ENCODE data around the gene KYAT1.

KYAT1 gene

GRCh38 chr9:128906741-128907140, 25.0 kb upstream of the KYAT1 start:
- no peak for DNase-seq

- no peak for DNase-seq
Observed at GRCh38 chr9:128905964-128906363, 24.2 kb upstream of the KYAT1 start.

DNA sequence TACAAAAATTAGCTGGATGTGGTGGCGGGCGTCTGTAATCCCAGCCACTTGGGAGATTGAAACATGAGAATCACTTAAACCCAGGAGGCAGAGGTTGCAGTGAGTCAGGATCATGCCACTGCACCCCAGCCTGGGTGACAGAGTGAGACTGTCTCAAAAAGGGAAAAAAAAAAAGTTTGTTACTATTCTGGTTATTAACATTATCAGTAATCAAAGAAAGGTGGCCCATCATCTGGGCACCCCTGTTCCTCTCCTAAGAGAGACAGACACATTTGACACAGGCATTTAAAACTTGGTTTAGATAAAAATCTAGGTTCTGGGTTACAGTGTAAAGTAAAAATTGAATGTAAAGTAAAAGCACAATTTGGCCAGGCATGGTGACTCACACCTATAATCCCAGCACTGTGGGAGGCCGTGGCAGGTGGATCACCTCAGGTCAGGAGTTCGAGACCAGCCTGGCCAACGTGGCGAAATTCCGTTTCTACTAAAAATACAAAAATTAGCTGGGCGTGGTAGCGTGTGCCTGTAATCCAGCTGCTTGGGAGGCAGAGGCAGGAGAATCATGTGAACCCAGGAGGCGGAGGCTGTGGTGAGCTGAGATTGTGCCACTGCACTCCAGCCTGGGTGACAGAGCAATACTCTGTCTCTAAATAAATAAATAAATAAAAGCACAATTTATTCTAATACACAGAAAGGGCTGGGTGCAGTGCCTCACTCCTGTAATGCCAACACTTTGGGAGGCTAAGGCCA, 22.3 kb upstream of the KYAT1 start:
- DNase-seq = no peak

DNA sequence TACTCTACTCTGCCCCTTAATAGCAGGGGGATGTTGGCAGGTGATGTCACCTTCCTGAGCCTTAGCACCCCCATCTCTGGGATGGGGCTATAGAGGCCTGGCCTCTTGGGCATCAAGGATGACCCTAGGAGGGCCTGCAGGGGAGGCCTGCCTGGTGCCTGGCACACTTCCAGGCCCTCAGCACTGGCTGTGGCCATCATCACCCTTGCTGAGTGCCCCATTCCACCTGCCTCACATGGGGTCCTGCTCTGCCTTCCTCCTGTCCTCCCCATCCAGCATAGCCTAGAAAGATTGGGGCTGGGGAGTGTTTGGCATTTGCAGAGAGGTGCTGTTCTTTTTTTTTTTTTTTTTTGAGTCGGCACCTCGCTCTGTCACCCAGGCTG, 21.3 kb upstream of the KYAT1 start:
- no peak for DNase-seq

DNA sequence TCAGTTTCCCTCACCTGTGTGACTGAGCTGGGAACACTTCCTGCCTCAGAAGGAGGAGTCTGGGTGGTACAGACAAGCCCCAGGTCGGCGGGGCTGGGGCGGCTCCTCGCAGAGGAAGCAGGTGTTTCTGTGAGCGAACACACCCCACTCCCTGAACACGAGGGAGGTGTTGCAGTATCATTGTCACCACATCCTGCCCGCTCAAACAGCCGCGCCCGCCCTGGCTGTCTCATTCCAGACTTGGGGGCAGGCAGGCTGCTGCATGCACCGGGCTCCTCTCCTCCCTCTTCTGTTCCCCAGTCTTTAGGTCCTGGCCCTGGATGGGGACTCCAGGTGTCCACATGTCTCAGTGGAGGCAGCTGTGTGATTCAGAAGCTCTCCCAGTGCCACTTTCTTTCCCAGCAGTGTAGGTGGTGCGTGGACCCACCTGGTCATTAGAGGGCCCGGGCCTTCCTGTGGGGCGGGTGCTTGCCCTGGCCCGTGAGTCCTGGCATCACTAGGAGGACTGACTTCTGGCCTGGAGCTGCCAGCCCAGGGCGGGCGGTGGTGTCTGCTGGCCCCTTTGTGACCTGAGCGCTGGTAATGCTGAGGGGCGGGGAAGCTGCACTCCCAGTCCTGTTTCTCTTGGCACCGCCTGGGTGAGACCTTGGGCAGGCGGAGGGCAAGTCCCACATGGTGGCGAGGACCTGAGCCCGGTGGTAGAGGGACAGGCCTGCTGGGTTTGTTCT, 20.8 kb upstream of the KYAT1 start:
- no peak for DNase-seq

DNA sequence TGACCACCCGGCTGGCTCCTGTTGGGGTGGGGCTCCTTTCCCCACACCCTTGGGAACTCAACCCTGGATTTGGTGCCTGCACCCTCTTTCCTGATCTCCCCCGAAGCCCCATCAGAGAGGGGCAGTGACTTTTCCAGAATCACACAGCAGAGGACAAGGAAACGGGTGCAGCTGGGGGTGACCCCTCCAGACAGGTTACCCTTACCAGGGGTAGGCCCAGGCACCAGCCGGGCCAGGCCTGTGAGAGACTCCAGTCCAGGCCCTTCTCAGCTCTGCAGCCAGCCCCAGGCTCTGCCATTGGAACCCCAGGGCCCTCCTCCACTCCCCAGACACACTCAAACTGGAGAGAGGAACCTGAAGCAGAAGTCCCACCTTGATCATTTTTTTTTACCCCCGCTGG, 20.1 kb upstream of the KYAT1 start:
- DNase-seq = no peak

DNA sequence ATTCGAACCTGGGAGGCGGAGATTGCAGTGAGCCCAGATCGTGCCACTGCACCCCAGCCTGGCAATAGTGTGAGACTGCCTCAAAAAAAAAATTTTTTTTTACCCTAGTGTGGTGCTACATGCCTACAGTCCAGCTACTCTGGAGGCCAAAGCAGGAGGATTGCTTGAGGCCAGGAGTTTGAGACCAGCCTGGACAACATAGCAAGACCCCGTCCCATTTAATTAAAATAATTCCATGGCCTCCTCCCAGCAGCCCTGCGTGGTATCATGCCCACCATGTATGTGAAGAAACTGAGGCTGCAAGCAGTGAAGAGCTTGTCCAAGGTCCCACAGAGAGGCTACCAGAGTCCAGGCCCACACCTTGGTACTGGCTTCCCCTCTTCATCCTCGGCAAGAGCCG, 19.6 kb upstream of the KYAT1 start:
- no peak for DNase-seq

DNA sequence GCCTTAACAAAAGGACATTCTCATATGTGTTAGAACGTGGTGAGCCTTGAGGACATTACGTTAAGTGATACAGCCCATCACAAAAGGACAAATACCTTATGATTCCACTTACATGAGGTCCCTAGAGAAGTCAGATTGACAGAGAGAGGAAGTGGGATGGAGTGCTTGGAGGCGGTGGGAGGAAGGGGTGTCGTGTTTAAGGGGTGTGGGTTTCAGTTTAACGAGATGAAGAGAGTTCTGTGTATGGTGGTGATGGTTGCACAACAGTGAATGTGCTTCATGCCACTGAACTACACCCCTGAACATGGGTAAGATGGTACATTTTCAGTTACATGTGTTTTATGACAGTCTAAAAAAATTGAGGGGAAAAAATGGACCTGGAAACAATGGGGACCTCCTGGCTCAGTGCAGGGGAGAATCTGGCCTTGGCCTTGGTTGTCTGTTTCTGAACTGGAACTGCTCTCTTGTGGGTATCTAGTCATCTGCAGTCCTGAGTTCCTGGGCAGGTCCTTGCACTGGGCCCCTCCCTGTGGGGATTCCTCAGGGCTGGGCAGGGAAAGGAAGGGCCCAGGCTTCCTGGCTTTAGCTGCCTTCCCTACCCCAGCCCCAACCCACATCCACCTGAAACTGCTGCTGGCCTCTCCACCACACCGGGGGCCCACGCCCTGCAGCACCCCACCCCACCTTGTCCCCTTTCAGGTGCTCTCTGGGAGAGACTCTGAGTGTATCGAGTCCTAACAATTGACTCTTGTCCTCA, 18.0 kb upstream of the KYAT1 start:
- DNase-seq = no peak

DNA sequence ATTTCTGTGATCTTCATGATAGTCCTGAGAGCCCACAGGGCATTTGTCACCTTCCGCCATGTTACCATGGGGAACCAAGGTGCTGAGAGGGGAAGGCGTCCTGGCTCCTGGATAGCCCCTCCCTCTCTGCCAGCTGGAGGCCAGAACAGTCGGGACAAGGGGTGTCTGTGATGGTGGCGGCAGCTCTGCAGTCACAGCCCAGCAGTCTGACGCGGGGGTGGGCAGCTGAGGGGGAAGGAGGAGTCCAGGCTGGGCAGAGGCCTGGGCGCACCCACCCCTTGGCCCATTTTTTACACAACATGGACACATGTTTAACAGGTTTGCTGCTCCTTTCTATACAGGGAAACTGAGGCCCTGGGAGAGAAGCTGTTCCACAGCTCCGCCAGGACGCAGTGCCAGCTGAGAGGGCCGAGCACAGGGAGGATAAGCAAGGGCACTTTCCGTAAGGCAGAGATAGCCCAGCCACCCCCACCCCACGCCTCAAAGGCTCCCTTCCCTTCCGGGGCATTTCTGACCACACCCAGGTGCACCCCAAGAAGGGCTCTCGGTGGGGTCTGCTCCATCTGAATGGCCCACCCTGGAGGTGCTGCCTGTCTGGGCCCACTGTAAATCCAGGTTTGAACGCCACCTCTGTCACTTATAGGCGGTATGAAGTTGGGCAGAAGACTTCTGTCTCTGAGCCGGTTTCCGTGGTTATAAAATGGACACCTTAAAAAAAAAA, 17.3 kb upstream of the KYAT1 start:
- DNase-seq = no peak

- no peak for DNase-seq
Observed at GRCh38 chr9:128898382-128898781, 16.6 kb upstream of the KYAT1 start.

- peak; percentile 33 for DNase-seq
Observed at GRCh38 chr9:128895556-128895955, 13.8 kb upstream of the KYAT1 start.

DNA sequence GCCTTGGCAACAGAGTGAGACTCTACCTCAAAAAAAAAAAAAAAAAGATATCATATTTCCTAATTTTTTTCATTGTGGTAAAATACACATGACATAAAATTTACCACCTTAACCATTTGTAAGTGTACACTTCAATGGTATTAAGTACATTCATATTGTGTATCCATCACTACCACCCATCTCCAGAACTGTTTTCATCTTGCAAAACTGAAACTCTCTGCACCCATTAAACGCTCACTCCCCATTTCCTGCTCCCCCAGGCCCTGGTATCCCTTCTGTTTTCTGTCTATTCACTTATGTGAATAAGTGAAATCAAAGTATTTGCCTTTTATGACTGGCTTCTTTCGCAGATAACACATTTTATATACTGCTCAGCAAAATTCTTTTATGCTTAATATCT, 13.0 kb upstream of the KYAT1 start:
- DNase-seq = no peak

DNA sequence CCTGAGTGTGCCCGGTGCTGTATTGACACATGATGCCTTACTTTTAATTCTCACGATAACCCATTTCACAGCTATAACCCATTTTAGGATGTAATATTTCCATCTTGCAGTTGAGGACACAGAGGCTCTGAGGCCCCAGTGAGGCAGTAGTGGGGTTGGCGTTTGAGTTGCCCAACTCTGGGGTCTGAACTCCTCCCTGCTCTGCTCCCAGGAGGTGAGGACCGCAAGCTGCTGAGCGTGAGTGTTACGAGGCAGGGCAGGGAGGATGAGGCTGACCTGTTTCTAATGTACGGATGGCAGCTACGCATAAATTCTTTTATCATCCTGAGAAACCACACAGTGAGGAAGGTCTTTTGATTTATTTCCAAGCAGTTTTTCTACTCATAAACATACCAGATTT, 11.6 kb upstream of the KYAT1 start:
- DNase-seq = no peak

- DNase-seq = no peak
Observed at GRCh38 chr9:128892221-128892921, 10.6 kb upstream of the KYAT1 start.

- DNase-seq = no peak
Observed at GRCh38 chr9:128891321-128892220, 9.8 kb upstream of the KYAT1 start.

GRCh38 chr9:128887914-128888350, 6.2 kb upstream of the KYAT1 start:
- no peak for DNase-seq

DNA sequence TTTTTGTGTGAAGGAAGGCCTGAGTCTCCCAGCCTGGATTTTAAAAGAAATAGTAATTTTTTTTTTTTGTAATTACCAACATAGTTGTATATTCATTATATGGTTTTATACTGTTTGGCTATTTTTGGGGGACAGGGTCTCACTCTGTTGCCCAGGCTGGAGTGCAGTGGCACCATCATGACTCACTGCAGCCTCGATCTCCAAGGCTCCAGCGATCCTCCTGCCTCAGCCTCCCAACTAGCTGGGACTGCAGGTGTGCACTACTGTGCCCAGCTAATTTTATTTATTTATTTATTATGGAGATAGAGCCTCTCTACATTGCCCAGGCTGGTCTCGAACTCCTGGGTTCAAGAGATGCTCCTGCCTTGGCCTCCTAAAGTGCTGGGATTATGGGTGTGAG, 5.3 kb upstream of the KYAT1 start:
- DNase-seq = no peak

DNA sequence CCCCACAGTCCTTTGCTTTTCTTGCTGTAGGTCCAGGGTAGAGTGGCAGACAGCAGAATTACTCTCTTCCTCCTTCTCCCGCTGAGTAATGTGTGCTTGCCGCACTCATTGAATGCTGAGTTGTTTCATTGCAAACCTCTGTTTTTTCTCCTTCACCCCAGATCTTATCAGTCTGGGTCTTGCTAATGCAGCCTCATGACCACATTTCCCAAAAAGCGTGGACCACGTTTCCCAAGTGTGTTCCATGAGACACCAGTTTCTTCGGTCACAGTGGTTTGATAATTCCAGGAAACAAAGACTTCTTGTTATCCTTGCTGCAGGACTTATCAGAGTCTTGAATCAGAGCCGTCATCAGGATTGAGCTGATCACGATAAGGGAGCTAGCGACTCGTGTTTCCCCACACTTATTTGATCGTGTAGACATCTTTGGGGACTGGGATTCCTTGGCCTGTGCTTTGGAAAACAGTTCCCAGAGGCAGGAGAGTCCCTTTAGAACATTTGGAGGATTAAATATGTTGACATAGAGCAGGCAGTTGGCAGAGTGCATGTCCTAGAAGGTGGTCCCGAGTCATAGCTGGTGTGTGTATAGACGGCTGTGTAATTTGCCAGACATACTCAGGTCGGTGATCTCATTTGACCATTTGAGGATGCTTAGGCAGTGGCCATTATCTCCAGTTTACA, 4.6 kb upstream of the KYAT1 start:
- DNase-seq = no peak

DNA sequence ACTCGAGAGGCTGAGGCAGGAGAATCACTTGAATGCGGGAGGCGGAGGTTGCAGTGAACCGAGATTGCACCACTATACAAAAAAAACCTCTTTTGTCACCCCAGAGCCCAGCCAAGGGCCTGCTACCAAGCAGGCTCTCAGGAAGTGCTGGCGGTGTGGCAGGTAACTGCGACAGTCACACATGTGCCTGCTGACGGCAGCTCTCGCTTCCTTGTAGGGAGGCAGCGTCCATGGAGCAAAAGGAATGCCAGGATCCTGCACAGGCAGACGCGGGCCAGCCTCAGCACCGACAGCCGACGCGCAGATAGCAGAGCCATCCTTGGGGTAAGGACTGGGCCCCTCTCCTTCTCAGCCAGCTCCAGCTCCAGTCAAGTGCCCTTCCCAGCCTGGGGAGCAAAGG, 4.0 kb upstream of the KYAT1 start:
- DNase-seq = no peak

GRCh38 chr9:128885376-128885775, 3.6 kb upstream of the KYAT1 start:
- DNase-seq = no peak

DNA sequence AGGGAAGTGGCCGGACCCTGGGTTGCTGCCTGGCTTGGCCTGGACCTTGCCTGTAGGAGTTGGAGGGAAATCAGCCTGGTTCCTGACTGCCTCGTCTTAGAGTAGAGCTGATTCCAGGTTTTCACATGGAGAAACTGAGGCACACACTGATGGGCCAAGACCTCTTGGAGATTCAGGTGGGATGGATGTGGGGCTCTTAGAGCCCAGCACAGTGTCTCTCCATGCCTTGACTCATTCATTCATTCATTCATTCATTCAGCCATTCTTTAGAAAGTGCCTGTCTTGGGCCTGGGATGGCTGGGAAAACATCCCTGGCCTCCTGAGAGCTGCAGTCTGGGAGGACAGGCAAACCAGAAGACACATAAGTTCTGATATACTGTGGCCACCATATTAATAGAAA, 2.4 kb upstream of the KYAT1 start:
- no peak for DNase-seq
